H1 (cell line): Measurements from ENCODE around the gene TMEM212. TPM values are rescaled to one million over a fixed set of nuclear protein-coding genes. Genes with fewer than 3 reads are reported as not detected.

ENCODE experiments used
- CTCF ChIA-PET: fragments of 300-600 bp; sonication (Branson Sonifier 250); formaldehyde crosslinking; loops from one replicate; lab custom pipeline; 2021; ENCODE audit not compliant: partially characterized antibody; lab: Charles Lee
- POLR2A ChIA-PET: fragments of 300-600 bp; sonication (Branson Sonifier 250); formaldehyde crosslinking; loops from one replicate; lab custom pipeline; 2021; ENCODE audit warnings: inconsistent platforms; ENCODE audit not compliant: partially characterized antibody; lab: Charles Lee
- DNase-seq, 2 experiments: peaks; one replicate each; pipeline versions ENCODE4 v3.0.0 to v3.0.0-alpha.2; 2010 to 2022; ENCODE audit warnings: low spot score in 2 of 2, low read depth in 1 of 2, mixed read lengths in 1 of 2
- FAIRE-seq: peaks from 2 replicates; lab custom pipeline; 2011; peaks lifted over from hg19 to GRCh38; lab: Jason Lieb, UNC
- H2AFZ ChIP-seq: 2 replicates; pipeline ENCODE4 v1.8.1; 2012; ENCODE audit warnings: low read length, inconsistent platforms
- H2AK5ac ChIP-seq: 2 replicates; pipeline ENCODE4 v1.6.1; 2013; ENCODE audit warnings: low read depth, low read length
- H2BK120ac ChIP-seq: replicated peaks from 2 replicates; pipeline ENCODE3; 2013; ENCODE audit warnings: low read depth, low read length, inconsistent platforms
- H2BK12ac ChIP-seq: 2 replicates; pipeline ENCODE4 v1.6.1; 2013; ENCODE audit warnings: low read depth, low read length
- H2BK15ac ChIP-seq: 2 replicates; pipeline ENCODE4 v1.6.1; 2013; ENCODE audit warnings: low read length
- H2BK20ac ChIP-seq: 2 replicates; pipeline ENCODE4 v1.6.1; 2013; ENCODE audit warnings: low read length
- H2BK5ac ChIP-seq: 2 replicates; pipeline ENCODE4 v1.6.1; 2013; ENCODE audit warnings: low read depth, low read length
- H3K14ac ChIP-seq: 2 replicates; pipeline ENCODE4 v1.6.1; 2013; ENCODE audit warnings: inconsistent platforms; ENCODE audit not compliant: insufficient read length
- H3K18ac ChIP-seq: 2 replicates; pipeline ENCODE4 v1.6.1; 2013; ENCODE audit warnings: low read length; ENCODE audit errors: extremely low read depth
- H3K23ac ChIP-seq: 2 replicates; pipeline ENCODE4 v1.6.1; 2013; ENCODE audit warnings: inconsistent platforms; ENCODE audit not compliant: insufficient read length
- H3K23me2 ChIP-seq: 2 replicates; pipeline ENCODE4 v1.6.1; 2013; ENCODE audit warnings: low read depth, low read length
- H3K27ac ChIP-seq: 2 replicates; pipeline ENCODE4 v1.6.1; 2011; ENCODE audit warnings: low read depth, low read length, inconsistent platforms
- H3K27me3 ChIP-seq, 4 experiments: replicated peaks in 1 of 4; 1 replicate in 1 of 4; 2 replicates in 3 of 4; pipeline versions ENCODE4 v1.6.1 to v1.8.1; 2011 to 2013; ENCODE audit warnings: low read length in 3 of 4, mild to moderate bottlenecking in 3 of 4, inconsistent platforms in 2 of 4, mixed read lengths in 2 of 4, moderate library complexity in 1 of 4; ENCODE audit not compliant: control insufficient read depth in 3 of 4, insufficient read depth in 3 of 4; ENCODE audit errors: extremely low read depth in 1 of 4
- H3K36me3 ChIP-seq, 4 experiments: 2 replicates each; pipeline versions ENCODE4 v1.6.1 to v1.8.1; 2011 to 2013; ENCODE audit warnings: mild to moderate bottlenecking in 4 of 4, low read length in 3 of 4, moderate library complexity in 2 of 4, control low read depth in 1 of 4, inconsistent platforms in 1 of 4; ENCODE audit not compliant: insufficient read depth in 4 of 4, control insufficient read depth in 2 of 4
- H3K4ac ChIP-seq: replicated peaks from 2 replicates; pipeline ENCODE3; 2013; ENCODE audit warnings: low read length, low read depth, mixed read lengths, inconsistent platforms; ENCODE audit not compliant: insufficient read length
- H3K4me1 ChIP-seq, 4 experiments: replicated peaks in 1 of 4; 1 replicate in 1 of 4; 2 replicates in 3 of 4; pipeline versions ENCODE4 v1.6.1 to v1.8.1; 2011 to 2013; ENCODE audit warnings: low read length in 3 of 4, inconsistent platforms in 2 of 4, mixed read lengths in 1 of 4; ENCODE audit not compliant: insufficient read depth in 4 of 4, control insufficient read depth in 3 of 4
- H3K4me2 ChIP-seq, 2 experiments: 2 replicates each; pipeline versions ENCODE4 v1.6.1 to v1.8.1; 2011 to 2013; ENCODE audit warnings: low read depth in 2 of 2, low read length in 2 of 2, control low read depth in 1 of 2, inconsistent platforms in 1 of 2, mild to moderate bottlenecking in 1 of 2; ENCODE audit not compliant: insufficient read depth in 1 of 2
- H3K4me3 ChIP-seq, 4 experiments: fragments of 200-600, 300-600 bp in 1 of 4; sonication (generic), shearing (Covaris generic), sonication (Bioruptor Twin) in 1 of 4; 2 replicates each; pipeline versions ENCODE4 v1.5.1 to v1.8.1; 2011 to 2016; ENCODE audit warnings: low read length in 4 of 4, low read depth in 3 of 4, control low read depth in 2 of 4, inconsistent platforms in 2 of 4, mild to moderate bottlenecking in 2 of 4, mixed read lengths in 1 of 4, moderate library complexity in 1 of 4; ENCODE audit not compliant: insufficient read depth in 2 of 4; ENCODE audit errors: extremely low read depth in 1 of 4
- H3K56ac ChIP-seq: replicated peaks from 2 replicates; pipeline ENCODE3; 2013; ENCODE audit warnings: low read depth, mild to moderate bottlenecking, mixed read lengths, low read length, inconsistent platforms; ENCODE audit not compliant: insufficient read length
- H3K79me1 ChIP-seq: 2 replicates; pipeline ENCODE4 v1.6.1; 2013; ENCODE audit warnings: low read depth, low read length, control low read depth
- H3K79me2 ChIP-seq, 2 experiments: 2 replicates each; pipeline versions ENCODE4 v1.6.1 to v1.8.1; 2012 to 2013; ENCODE audit warnings: low read length in 2 of 2, mild to moderate bottlenecking in 2 of 2, inconsistent platforms in 1 of 2; ENCODE audit not compliant: insufficient read depth in 2 of 2, control insufficient read depth in 1 of 2
- H3K9ac ChIP-seq, 4 experiments: replicated peaks in 1 of 4; 1 replicate in 1 of 4; 2 replicates in 3 of 4; pipeline versions ENCODE4 v1.6.1 to v1.8.1; 2011 to 2013; ENCODE audit warnings: low read depth in 3 of 4, low read length in 3 of 4, control low read depth in 2 of 4, mild to moderate bottlenecking in 2 of 4, moderate library complexity in 2 of 4, inconsistent platforms in 1 of 4; ENCODE audit errors: extremely low read depth in 1 of 4
- H3K9me3 ChIP-seq, 2 experiments: 2 replicates each; pipeline versions ENCODE4 v1.6.1 to v1.8.1; 2012 to 2013; ENCODE audit warnings: mild to moderate bottlenecking in 2 of 2, moderate library complexity in 2 of 2, control low read depth in 1 of 2, inconsistent platforms in 1 of 2, low read depth in 1 of 2, low read length in 1 of 2, mixed read lengths in 1 of 2; ENCODE audit not compliant: insufficient read depth in 2 of 2
- H4K20me1 ChIP-seq, 2 experiments: replicated peaks in 1 of 2; 2 replicates each; pipeline versions ENCODE3 to v1.8.1; 2011 to 2013; ENCODE audit warnings: inconsistent platforms in 2 of 2, low read length in 2 of 2, mild to moderate bottlenecking in 1 of 2; ENCODE audit not compliant: insufficient read depth in 2 of 2, control insufficient read depth in 1 of 2
- H4K5ac ChIP-seq: 2 replicates; pipeline ENCODE4 v1.6.1; 2013; ENCODE audit warnings: low read length, low read depth, mixed read lengths, inconsistent platforms; ENCODE audit not compliant: insufficient read length
- H4K8ac ChIP-seq: 2 replicates; pipeline ENCODE4 v1.8.0; 2013; ENCODE audit warnings: mild to moderate bottlenecking, moderate library complexity, low read length, inconsistent platforms; ENCODE audit not compliant: insufficient read depth; ENCODE audit errors: extremely low read depth
- H4K91ac ChIP-seq: replicated peaks from 2 replicates; pipeline ENCODE3; 2013; ENCODE audit warnings: low read length, mixed read lengths, inconsistent platforms; ENCODE audit not compliant: insufficient read length
- KDM1A ChIP-seq: fragments of 200-600, 300-600 bp; sonication (generic); IDR thresholded peaks from 2 replicates; pipeline ENCODE4 v1.7.1; 2016; ENCODE audit warnings: mild to moderate bottlenecking, low read length, borderline replicate concordance
- SIX5 ChIP-seq: IDR thresholded peaks from 2 replicates; pipeline ENCODE4 v1.6.1; 2011; ENCODE audit warnings: mild to moderate bottlenecking, low read depth, low read length
- WGBS, 2 experiments: shearing (Covaris generic) in 1 of 2; methylation state at CpG; one replicate each; pipeline versions ENCODE4 v1.1.6 to v1.1.7; 2013 to 2015; ENCODE audit warnings: low lambda C conversion rate in 2 of 2, mixed read lengths in 2 of 2, inconsistent platforms in 1 of 2, low coverage in 1 of 2, missing lambda C conversion rate in 1 of 2; ENCODE audit not compliant: insufficient replicate concordance in 2 of 2, insufficient coverage in 1 of 2, insufficient read length in 1 of 2; ENCODE audit errors: extremely low coverage in 1 of 2, missing lambda C conversion rate in 1 of 2; 5-methylcytosine and 5-hydroxymethylcytosine counted together
- polyA plus RNA-seq, 7 experiments: library from polyadenylated mRNA; depleted of rRNA in 3 of 7; stranded (reverse) in 5 of 7; unstranded in 2 of 7; fragments of >200 nt in 5 of 7; fragments of 200-250 nt in 2 of 7; gene quantifications; 1 replicate in 5 of 7; 2 replicates in 1 of 7; 4 replicates in 1 of 7; pipeline versions ENCODE4 v1.2.1 to v1.2.3, GENCODE V29; 2011 to 2013; ENCODE audit warnings: missing spikeins in 2 of 7, mixed read lengths in 2 of 7
- total RNA-seq: library from RNA; stranded (reverse); fragmentation: NEBNext Ultra II Directional; extraction: Animal tissue kit (Norgen Biotek cat#: 25700); gene quantifications from 2 replicates; pipeline ENCODE4 v1.2.1, GENCODE V29; 2021

Gene TMEM212
- total and polyA plus RNA-seq, 2 of the 8 experiments (the other 6 are each of a cell fraction or from before 2014, with no cell fraction given): not detected

- H3K27ac ChIP-seq: no peak overlapping the region
- H2BK12ac ChIP-seq: no peak overlapping the region
- DNase-seq (no peak), FAIRE-seq (no peak)
- 91% methylated on average over 2 of the region's 2 CpGs; no CpG with 5 or more reads in 1 of the 2 experiments for WGBS, 2 experiments
- H3K36me3 ChIP-seq: 0 out of 8 replicates have a peak, but pooled peaks cover 0 to 6% (median 0%) of the 10 kb centered on the region in 4 experiments
- no peaks in the 10 kb centered on the region for H3K4me1 ChIP-seq
- H2AFZ ChIP-seq: no peak overlapping the region
- no peak overlapping the region for H2BK120ac ChIP-seq
- H3K9me3 ChIP-seq: peaks cover 14 to 17% of the 10 kb centered on the region in 2 experiments
- POLR2A ChIA-PET: no interaction called here
- H2BK5ac ChIP-seq: no peak overlapping the region
- no peak overlapping the region for H2AK5ac ChIP-seq
- H3K14ac ChIP-seq: no peak overlapping the region
- no peaks in the 10 kb centered on the region for H4K20me1 ChIP-seq
- no peak overlapping the region for H2BK20ac ChIP-seq
- no peak overlapping the region for H3K9ac ChIP-seq
- H3K27me3 ChIP-seq: no peaks in the 10 kb centered on the region
- H3K56ac ChIP-seq: no peak overlapping the region
- H4K91ac ChIP-seq: no peak overlapping the region
- H3K18ac ChIP-seq: no peak overlapping the region
- H3K79me2 ChIP-seq: no peaks in the 10 kb centered on the region
- no peak overlapping the region for H4K5ac ChIP-seq
- no peak overlapping the region for H3K23ac ChIP-seq
- H3K23me2 ChIP-seq: no peaks in the 10 kb centered on the region
- H3K4me2 ChIP-seq: no peak overlapping the region
- H3K79me1 ChIP-seq: no peaks in the 10 kb centered on the region
- H3K4ac ChIP-seq: no peak overlapping the region
- CTCF ChIA-PET: interaction anchor here (1.6 kb wide), 1 partner anchor 13 kb away, joined by 3 read pairs; no protein-coding TSS in a partner anchor
- H3K4me3 ChIP-seq: no peak overlapping the region
- H2BK15ac ChIP-seq: no peak overlapping the region
- no peak overlapping the region for H4K8ac ChIP-seq
- TF ChIP-seq SIX5 (no peak), KDM1A (no peak)
Measured at GRCh38 chr3:171908731-171909130, 65.6 kb downstream of the TMEM212 start.
